Stimulated activated CD8-positive, alpha-beta memory T cell treated with anti-CD3 and anti-CD28 coated beads, Interleukin-4, amount 100 ng/mL, for 4 hours (primary cell): Measurements from ENCODE around the gene SYTL5.

ENCODE experiments used
- DNase-seq, 2 donors: peaks; one replicate each; pipeline ENCODE4 v3.0.0-alpha.2; 2020; ENCODE audit warnings: low read depth in 2 of 2, low spot score in 1 of 2

SYTL5 gene

GRCh38 chrX:38018766-38019425 lies 12.5 kb downstream of the SYTL5 start:
- DNase-seq: no peak

DNA sequence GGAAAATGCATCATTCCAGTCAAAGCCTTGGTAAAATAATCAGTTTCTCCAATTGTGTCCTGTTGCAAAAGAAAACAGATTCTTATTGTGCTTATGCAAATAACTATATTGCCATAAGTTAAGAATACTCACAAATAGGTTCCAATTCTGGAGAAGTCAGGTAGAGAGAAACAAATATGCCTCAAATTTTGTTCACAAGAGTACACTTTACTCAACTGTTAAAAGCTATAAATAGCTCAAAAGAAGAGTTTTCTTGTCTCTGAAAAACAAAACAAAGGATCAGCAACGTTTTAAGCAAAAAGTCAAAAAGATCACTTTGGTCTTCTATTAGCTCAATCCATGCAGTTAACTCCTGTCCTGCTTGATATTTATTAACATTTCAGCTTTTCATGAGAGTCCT lies 21.9 kb downstream of the SYTL5 start:
- no peak for DNase-seq

GRCh38 chrX:38036466-38036865 lies 30.1 kb downstream of the SYTL5 start:
- no peak for DNase-seq

DNA sequence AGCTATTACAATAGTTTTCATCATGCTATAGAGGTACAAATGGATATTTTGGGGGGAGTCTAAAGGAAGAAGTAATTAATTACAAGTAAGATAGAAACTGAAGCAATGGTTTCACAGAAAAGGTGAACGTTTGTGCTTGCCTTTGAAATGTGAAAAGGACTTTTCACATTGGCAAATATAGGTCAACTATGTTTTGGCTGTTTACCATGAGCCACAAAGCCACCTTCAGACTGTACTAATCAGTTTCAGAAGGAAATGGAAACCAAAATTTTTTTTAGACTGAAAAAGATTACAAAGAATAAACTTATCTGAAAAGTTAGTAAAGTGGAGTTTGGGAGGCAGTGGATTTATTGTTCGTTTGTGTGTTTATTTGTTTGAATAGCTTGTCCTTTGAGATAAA lies 32.1 kb downstream of the SYTL5 start:
- DNase-seq: no peak

- no peak for DNase-seq
Measured at GRCh38 chrX:38041237-38041636, 34.9 kb downstream of the SYTL5 start.

GRCh38 chrX:38044701-38045100 lies 38.3 kb downstream of the SYTL5 start:
- DNase-seq: no peak

GRCh38 chrX:38045538-38046096 lies 39.3 kb downstream of the SYTL5 start:
- no peak for DNase-seq

DNA sequence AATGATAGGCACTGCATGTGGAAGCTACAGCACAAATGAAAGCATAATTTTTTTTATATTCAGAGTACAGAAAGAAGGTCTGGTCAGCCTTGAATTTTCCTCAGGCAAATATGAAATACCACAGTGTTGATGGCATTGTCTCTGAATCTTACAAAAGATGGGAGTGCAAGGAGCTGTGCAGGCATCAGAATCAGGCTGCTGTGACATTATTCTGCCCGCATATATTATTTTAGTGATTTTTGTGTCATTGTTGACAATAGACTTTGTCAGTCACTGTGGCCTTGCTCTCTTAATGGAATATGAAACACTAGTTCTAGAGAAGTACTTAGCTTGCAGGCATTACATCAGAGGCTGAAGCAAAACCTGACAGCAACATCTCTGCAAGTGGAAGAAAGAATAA lies 42.5 kb downstream of the SYTL5 start:
- DNase-seq: no peak

DNA sequence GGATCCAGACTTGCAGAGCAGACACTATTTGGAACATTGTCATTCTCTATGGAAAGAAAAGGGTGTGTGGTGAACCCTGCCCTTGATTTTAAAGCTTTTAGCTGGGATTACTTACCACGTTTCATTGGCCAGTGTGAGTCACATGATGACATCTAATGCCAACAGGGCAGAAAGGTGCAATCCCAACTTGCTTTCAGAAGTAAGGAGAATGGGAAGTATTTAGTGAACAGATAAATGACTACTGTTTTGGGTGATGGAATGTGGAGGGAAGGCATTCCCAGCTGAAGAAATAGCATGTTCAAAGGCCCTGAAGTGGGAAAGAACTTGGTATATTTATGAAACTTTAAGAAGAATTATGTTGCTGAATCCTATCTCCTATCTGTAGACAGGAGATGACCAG lies 44.5 kb downstream of the SYTL5 start:
- DNase-seq: no peak

- DNase-seq: no peak
Measured at GRCh38 chrX:38052096-38052495, 45.7 kb downstream of the SYTL5 start.

- no peak for DNase-seq
Measured at GRCh38 chrX:38055170-38055847, 49.0 kb downstream of the SYTL5 start.

GRCh38 chrX:38060331-38060878 lies 54.1 kb downstream of the SYTL5 start:
- DNase-seq: no peak

DNA sequence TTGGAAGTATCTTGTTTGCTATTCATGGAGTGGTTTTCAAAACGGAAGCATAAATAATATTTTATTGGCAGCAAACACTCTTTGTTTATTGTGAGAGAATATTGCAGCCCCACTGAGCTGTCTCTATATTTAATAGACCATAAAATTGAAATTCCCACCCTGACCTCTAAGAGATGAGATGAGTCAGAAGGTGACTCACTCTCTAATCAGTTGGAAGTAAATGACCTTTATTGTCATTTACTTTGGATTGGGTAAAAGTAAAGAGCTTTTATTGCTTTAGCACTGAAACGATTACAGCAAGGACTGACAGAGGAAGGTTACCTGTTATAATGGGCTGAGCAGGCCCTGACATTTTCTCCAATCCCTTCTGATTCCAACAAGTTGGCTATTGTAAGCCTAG lies 55.0 kb downstream of the SYTL5 start:
- no peak for DNase-seq

DNA sequence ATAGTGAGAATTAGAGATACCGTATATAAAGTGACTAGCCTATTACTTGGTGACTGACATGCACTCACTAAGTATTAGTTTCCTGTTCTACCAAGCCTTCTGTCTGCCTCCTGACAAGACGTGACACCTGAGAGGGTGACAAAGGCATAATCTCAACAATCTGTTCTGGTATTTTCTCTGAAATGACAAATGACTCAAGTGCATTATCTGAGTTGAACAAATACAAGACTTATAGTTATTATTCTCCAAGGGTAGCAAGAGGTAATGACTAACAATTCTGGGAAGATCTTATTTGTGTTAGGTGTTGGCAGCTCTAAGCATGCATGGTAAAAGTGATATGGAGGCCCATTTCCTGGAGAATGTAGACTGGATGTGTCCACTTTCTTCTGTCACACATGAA lies 60.6 kb downstream of the SYTL5 start:
- DNase-seq: no peak

- DNase-seq: no peak
Measured at GRCh38 chrX:38069273-38069672, 62.9 kb downstream of the SYTL5 start.

DNA sequence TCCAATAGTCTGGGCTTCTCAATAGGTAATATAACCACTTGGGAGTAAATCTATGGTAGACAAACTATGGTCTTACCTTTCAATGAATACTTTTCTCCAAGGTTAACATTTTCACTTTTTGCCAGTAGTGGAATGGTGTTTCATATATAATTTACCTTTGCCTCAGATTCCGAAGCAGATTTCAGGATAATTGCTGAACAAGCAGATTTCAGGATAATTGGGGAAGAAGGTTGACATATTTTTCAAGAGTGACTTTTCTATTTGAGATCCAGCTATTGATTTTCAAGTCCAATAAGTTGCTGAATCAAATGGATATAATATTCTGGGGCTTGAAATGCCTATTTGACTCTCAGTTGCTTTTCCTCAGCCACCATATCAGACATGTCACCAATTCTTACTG lies 63.6 kb downstream of the SYTL5 start:
- DNase-seq: no peak

DNA sequence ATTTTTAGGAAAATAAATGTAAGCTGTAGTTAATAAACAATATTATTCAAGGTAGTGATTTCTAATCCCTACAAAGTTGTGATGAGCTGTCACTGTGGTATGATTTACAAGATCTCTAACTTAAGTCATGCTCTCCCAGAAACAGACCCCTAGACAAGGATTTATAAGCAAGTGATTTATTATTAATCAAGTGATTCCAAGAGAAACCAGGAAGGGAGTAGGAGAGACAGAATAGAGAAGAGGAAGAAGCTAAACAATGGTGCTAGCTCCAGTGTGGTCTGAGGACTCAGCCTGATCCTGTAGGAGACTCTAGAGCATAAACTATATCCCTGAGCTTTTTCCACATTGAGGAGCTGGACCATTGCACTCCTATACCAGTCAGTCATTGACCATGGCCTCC lies 73.1 kb downstream of the SYTL5 start:
- no peak for DNase-seq

- DNase-seq: no peak
Measured at GRCh38 chrX:38080808-38081207, 74.5 kb downstream of the SYTL5 start.

DNA sequence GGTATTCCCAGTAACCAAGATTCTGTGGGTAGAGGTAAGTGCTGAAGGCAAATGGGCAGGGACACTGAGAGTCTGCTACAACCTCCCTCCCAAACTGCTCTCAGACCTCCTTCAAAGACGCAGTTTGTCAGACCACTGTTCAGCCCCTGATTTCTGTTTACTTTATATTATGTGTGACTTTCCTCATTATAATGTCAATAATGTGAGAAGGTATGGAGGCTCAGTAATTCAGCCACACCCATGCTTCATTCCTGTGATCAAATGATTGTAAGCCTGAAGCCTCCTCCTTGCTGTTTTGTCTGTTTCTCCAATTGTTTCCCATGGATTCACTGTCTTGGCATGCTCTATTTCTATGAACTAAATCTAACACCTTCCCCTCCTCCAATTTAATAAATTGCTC lies 75.6 kb downstream of the SYTL5 start:
- DNase-seq: no peak

GRCh38 chrX:38082309-38082708 lies 76.0 kb downstream of the SYTL5 start:
- DNase-seq: no peak

DNA sequence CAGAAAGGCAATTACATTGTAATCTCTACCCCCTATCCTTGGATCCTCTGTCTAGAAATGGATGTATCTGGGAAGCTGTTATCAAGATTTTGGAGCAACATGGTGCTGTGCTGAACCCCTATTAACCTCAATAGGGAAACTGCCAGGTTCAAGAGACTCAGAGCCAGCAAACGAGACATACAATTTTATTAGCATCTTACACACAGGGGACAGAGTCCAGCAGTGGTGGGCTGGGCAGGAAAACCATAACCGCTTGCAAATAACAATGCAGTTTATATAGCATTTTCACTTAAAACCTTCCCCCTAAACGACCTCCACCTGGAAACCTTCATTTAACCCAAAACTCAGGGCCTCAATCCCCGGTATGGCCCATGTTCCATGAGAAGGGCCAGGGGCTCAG lies 79.5 kb downstream of the SYTL5 start:
- DNase-seq: no peak

DNA sequence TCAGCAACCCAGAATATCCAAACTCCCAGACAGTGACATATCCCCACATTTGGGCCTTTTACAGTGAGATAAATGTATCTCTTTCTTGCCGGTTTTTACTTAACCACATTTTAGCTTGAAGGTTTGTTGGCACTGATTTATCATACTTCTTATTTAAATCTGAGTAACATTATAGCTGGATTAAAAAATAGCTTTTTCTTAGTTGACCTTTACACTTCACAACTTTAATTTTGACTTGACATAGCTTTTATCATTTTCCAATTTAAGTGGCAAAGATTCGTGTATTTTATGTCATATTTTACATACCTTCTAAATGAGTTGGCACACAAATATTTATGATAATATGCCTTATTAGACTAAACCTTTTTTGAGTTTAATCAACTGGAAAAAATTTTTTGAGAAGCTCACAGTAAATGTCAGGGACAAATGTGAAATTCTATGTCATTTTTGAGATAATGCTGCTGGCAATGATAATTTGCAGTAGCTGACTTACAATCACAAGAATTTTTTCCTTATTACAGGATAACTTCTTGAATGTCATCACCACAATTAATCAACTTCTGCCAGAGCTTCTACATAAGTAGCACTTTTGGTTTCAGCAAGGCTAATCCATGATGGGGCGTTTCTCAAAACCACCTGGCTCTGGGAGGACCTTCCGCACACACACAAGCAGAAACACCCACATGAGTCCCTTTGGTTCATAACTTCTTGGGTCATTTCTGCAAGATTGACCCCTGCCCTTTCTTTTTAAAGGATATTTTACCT lies 80.3 kb downstream of the SYTL5 start:
- no peak for DNase-seq
